Left lobe of liver (tissue), 2 donors: ENCODE data around the gene BMERB1. TPM values are rescaled to one million over a fixed set of nuclear protein-coding genes. Genes with fewer than 3 reads are reported as not detected.
"Not testable (repeated sequence)": the region's sequence is repeated elsewhere in the genome, so short reads cannot be mapped to it uniquely, and the experiment has no call there.

Experiments
- ATAC-seq: fragments of 200-7000 bp; cut with Tn5 transposase; one replicate; pipeline ENCODE4 v1.9.1; 2020; ENCODE audit warnings: mild to moderate bottlenecking, moderate library complexity
- DNase-seq: peaks from one replicate; pipeline ENCODE4 v3.0.0-alpha.2; 2020; ENCODE audit warnings: low spot score
- total RNA-seq: library from RNA; stranded (reverse); gene quantifications from one replicate; pipeline ENCODE4 v1.2.1, GENCODE V29; 2021
- donor health status: DM: no; HTN: no; CAD: no; lungs with moderate emphysema.
- donor health status: DM: no; HTN: yes; CAD: no.

The BMERB1 gene
- total RNA-seq, 1 donor from 2014 or later: 12.2 TPM

DNA sequence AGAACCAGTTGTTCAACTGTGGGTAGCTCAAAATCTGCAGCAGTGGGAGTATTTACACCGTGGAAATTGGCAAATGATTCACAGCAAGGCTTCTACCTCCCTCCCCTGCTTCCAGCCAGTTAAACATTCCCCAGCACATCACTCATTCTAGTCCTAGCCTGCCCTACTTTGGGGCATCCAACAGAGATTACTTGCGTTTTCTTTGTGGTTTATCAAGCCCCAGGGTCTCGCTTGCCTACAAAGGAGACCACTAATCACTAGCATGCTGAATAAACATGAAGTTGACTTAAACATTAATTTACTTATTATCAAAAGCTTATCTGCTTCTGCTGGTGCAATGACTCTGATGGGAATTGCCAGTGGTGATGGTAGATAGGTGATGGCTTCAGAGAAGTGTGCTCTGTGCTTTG, 114.1 kb downstream of the BMERB1 start:
- DNase-seq: no peak
- no peak for ATAC-seq

DNA sequence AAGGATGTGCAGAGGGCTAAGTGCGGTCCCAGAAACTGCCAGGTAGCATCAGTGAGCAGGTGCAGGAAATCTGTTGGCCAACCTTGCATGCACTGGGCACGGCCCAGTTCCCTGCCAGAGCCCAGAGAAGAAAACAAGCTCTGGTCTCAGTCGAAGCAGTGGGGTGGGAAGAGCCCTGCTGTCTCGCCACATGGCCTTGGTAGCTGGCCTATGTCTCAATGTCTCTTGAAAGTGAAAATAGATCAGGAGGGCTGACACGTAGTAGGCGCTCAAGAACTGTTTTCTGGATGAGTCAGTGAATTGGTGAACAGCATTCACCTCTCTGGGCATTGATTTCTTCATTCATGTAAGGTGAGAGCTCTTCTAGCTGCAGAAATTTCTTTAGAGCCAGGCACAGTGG, 118.1 kb downstream of the BMERB1 start:
- ATAC-seq (no peak), DNase-seq (no peak)

DNA sequence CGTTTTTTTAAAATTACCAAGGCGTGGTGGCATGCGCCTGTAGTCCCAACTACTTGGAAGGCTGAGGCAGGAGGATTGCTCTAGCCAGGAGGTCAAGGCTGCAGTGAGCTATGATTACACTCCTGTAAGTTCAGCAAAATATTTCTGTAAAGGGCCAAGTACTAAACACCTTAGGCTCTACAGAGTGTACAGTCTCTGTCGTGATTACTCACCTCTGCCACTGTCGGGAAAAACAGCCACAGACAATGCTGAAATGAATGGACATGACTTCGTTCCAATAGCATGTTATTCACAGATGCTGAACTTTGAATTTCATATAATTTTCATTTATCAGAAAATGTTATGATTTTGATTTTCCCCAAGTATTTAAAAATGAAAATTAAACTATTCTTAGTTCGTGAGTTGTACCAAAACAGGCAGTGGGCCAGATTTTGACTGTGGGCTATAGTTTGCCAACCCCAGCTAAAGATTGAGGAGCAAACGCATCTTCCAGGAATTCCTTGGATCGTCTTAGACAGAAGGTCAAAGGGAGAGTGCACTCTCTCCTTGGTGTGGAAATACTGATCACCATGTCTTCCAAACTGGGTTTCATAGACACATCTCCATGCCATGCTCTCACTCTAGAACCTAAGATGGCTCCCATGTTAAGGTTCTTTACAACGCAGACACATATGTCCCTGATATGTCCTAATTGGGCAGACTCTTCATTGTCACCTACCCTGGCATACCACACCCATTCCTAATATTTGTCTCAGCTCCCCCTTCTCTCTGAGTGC, 119.1 kb downstream of the BMERB1 start:
- DNase-seq: no peak
- ATAC-seq: no peak

GRCh38 chr16:15556130-15556529, 121.7 kb downstream of the BMERB1 start:
- ATAC-seq: no peak
- no peak for DNase-seq

- DNase-seq: no peak
- ATAC-seq: no peak
Measured at GRCh38 chr16:15557258-15557657, 122.9 kb downstream of the BMERB1 start.

- DNase-seq (no peak), ATAC-seq (no peak)
Measured at GRCh38 chr16:15559176-15559575, 124.8 kb downstream of the BMERB1 start.

DNA sequence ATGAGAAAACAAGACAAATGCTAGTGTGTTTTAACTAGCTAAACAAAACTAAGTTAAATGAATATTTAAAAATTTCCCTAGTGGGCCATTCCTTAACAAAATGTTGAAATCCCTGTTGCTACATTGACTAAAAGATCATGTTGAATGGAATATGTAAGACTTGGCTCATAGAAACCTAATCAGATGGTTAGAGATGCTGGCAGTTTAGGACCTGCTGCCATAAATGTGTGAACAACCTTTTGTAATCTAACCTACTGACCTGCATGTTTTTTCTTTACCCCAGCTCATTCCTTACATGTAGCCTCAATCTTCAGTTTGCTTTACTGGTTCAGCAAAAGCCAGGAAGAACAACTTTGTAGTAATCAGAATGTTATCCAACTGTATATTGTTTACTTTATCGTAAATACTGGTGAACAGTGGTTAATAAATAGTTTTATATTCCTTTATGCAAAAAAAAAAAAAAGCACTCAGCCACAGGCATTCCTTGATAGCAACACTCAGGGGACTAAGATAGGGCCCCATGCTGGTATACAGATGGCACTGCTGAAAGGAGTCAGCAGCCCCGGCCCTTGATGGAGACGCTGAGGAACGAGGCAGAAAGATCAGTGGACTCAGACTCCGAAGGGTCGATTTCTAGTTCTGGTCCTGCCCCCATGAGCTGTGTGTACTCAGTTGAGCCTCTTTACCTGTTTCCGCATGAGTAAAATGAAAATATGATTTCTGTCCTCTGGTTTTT, 130.4 kb downstream of the BMERB1 start:
- DNase-seq (no peak), ATAC-seq (no peak)

DNA sequence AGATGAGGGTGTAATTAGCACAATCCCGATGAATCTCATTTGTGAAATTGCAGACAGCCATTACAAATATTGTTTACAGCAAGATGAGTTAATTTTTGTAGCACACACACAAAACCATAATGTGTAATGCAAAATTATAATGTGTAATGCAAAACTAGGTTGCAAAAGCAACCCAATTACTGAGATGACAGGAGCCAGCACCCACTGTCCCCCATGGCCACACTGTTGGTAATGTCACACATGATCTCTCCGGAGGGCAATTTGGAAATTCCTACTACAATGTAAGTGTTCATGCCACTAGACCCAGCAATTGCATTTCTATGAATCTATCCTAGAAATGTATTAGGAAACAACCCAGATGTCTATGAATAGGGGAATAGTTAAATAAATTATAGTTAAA, 131.7 kb downstream of the BMERB1 start:
- ATAC-seq: no peak

GRCh38 chr16:15567823-15568222, 133.4 kb downstream of the BMERB1 start:
- no peak for DNase-seq
- no peak for ATAC-seq

More for the DNA sequence above, 131.7 kb downstream of the BMERB1 start:
- no peak for DNase-seq

GRCh38 chr16:15570666-15571065, 136.3 kb downstream of the BMERB1 start:
- not testable (repeated sequence) for ATAC-seq, DNase-seq

GRCh38 chr16:15571557-15571956, 137.2 kb downstream of the BMERB1 start:
- ATAC-seq (no peak), DNase-seq (no peak)

DNA sequence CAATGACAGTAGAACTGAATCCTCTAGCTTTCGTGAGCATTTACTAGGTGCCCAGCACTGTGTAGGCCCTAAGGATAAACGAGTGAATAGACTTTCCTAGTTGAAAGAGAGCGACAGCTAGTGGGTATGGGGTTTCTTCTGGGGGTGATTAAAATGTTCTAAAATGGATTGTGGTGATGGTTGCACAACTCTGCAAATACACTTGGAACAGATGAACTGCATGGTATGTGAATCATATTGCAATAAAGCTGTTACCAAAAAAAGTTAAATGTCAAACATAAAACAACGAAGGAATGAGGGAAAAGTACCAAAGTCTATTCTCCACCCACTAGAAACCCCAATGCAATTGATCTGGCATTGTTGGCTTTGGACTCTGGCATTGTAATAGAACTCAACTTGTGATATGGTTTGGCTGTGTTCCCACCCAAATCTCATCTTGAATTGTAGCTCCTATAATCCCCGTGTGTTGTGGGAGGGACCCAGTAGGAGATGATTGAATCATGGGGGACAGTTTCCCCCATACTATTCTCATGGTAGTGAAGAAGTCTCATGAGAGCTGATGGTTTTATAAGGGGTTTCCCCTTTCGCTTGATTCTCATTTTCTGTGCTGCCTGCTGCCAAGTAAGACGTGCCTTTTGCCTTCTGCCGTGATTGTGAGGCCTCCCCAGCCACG, 138.1 kb downstream of the BMERB1 start:
- ATAC-seq (peak; percentile 8), DNase-seq (no peak)

GRCh38 chr16:15573274-15573895, 139.0 kb downstream of the BMERB1 start:
- DNase-seq: no peak
- no peak for ATAC-seq

- ATAC-seq: not testable (repeated sequence)
Measured at GRCh38 chr16:15573896-15574613, 139.7 kb downstream of the BMERB1 start.

GRCh38 chr16:15574614-15574948, 140.2 kb downstream of the BMERB1 start:
- no peak for DNase-seq
- no peak for ATAC-seq

More at GRCh38 chr16:15573896-15574613, 139.7 kb downstream of the BMERB1 start:
- not testable (repeated sequence) for DNase-seq

DNA sequence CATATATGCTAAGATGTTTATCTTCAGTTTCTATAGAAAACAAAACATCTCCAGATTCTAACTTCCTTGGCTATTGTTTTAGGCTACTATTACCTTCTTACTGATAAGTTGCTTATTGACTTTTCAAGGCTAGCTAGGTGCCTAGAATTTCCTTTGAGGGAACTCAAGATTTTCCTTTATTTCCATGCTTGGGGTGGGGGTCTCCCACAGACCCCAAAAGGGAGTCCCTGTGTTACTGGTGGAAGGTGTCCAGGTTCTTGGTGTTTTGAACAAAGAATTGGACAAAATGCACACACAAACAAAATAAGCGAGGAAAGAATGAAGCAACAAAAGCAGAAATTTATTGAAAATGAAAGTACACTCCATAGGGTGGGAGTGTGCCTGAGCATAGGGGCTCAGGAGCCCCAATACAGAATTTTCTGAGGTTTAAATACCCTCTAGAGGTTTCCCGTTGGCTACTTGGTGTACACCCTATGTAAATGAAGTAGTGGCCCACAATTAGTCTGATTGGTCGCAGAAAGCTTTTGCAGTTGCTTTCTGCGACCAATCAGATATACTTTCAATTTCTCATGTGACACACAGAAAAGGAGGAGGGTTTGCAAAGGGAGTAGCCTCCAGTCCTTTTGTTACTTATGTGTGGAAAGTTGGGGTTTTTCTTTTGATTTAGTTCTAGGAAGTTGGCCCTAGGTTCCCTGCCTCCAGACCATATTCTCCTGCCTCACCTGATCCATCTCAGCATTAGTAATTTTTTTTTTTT, 141.1 kb downstream of the BMERB1 start:
- DNase-seq: no peak

DNA sequence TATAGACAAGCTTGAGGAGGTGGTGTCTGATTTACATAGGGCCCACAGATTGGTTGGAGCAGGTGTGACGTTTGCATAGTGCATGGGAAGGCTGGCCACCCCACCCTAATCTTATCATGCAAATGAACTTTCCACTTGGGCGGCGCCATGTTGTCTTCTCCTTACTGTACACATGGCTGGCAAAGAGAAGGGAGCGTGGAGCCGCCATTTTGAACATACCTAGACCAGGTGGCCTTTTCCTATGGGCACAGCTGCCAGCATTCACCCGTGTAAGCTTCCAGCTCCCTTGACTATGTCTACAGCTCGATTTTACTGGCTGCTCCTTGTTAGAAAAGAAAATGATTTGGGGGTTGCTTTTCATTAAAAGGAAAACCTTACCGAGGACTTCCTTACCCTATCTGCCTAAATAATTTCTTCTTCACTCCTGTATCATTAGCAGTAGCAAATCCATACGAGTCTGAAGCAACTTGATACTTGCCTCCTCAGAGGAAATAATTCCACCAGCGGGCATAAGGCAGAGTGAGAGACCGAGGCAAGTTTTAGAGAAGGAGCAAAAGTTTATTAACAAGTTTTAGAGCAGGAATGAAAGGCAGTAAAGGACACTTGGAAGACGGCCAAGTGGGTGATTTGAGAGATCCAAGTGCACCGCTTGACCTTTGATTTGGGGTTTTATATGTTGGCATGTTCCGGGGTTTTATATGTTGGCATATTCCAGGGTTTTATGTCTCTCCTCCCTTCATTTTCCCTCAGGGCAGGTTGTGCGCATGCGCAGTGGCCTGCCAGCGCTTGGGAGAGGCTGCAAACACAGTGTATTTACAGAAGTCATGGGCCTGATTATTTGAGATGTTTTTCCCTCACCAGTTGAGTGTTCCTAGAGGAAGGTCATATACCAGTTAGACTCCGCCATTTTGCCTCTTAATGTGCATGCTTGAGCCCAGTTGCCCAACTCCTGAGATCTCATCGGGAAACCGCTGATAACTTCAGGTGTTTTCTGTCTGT, 142.9 kb downstream of the BMERB1 start:
- DNase-seq (peak; percentile 86), ATAC-seq (peak; percentile 68)

More for the DNA sequence above, 141.1 kb downstream of the BMERB1 start:
- ATAC-seq: peak; percentile 23

- no peak for DNase-seq
- ATAC-seq: no peak
Measured at GRCh38 chr16:15578824-15579223, 144.4 kb downstream of the BMERB1 start.
